Activated T-cell treated with anti-CD3 and anti-CD28 coated beads for 24 hours (primary cell): ENCODE results near the gene MTO1.
"Not testable (repeated sequence)": the region's sequence is repeated elsewhere in the genome, so short reads cannot be mapped to it uniquely, and the experiment has no call there.

Source experiments
- DNase-seq: peaks from one replicate; pipeline ENCODE4 v3.0.0-alpha.2; 2020; ENCODE audit warnings: low read depth

Gene MTO1, protein sequence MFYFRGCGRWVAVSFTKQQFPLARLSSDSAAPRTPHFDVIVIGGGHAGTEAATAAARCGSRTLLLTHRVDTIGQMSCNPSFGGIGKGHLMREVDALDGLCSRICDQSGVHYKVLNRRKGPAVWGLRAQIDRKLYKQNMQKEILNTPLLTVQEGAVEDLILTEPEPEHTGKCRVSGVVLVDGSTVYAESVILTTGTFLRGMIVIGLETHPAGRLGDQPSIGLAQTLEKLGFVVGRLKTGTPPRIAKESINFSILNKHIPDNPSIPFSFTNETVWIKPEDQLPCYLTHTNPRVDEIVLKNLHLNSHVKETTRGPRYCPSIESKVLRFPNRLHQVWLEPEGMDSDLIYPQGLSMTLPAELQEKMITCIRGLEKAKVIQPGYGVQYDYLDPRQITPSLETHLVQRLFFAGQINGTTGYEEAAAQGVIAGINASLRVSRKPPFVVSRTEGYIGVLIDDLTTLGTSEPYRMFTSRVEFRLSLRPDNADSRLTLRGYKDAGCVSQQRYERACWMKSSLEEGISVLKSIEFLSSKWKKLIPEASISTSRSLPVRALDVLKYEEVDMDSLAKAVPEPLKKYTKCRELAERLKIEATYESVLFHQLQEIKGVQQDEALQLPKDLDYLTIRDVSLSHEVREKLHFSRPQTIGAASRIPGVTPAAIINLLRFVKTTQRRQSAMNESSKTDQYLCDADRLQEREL

DNA sequence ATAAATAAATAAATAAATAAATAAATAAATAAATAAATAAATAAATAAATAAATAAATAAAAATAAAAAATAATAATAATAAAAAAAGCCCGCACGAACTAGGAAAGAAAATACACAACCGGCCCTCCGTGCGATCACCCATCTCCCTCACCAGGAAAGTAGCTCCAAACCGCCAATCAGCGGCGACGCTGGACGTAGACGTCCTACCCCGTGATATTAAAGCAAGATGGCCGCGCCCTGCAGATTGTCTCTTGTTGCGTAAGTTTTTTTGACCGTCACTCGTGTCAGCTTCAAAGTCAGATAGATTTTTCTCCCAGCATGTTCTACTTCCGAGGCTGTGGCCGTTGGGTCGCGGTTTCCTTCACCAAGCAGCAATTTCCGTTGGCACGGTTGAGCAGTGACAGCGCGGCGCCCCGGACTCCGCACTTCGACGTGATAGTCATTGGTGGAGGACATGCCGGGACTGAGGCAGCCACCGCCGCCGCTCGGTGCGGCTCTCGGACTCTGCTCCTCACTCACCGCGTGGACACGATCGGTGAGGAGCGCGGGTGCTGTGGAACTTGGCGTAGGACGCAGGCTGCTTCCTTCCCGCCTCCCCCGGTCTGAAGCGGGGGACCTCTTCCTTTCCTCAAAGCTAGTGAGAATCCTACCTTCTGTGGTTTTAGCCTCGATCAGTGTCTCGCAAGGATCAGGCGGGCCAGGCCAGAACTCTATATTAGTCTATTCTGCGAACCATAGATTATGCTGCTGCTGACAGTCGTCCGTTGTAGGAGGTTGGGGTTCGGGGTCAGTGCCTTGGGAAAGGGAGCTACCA is at the start of gene MTO1:
TSS of gene MTO1 (plus strand) at position 201 of the 814 bp plus-strand sequence. CDS start at position 319, 118 bp downstream.
- peak; percentile 77 for DNase-seq

DNA sequence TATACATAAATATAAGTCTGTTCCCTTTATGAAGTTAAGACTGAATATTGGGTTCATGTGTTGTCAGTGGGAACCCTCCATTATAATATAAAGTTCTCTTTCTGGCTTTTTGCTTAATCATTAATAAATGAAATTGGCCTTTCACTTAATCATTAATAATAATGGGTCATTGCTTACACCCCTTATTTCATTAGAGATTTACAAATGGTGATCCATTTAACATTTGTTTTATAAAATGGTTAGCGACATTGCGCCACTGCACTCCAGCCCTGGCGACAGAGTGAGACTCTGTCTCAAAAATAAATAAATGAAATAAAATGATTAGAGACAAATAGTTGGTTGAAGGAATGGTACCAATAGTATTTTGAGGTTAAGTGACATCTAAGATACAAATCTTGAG is 48.4 kb upstream of the MTO1 start:
- DNase-seq = no peak

DNA sequence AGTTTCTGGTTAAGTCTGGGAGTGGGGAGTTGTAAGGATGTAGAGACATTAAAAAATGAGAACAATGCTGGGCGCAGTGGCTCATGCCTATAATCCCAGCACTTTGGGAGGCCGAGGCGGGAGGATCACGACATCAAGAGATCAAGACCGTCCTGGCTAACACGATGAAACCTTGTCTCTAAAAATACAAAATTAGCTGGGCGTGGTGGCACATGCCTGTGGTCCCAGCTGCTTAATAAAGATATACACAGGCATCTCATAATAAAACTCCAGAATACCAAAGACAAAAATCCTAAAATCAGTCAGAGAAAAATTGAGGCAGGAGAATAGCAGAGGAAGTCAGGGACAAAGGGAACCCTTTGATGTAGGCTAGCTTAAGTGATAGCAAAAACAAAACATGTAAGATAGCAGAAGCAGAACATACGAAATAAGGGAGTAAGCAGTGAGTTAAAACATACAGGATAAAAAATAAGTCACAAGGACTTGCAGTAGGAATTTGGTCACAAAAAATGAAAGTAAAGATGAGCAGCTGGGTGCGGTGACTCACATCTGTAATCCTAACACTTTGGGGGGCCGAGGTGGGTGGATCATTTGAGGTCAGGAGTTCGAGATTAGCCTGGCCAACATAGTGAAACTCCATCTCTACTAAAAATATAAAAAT is 43.3 kb upstream of the MTO1 start:
- DNase-seq = no peak

DNA sequence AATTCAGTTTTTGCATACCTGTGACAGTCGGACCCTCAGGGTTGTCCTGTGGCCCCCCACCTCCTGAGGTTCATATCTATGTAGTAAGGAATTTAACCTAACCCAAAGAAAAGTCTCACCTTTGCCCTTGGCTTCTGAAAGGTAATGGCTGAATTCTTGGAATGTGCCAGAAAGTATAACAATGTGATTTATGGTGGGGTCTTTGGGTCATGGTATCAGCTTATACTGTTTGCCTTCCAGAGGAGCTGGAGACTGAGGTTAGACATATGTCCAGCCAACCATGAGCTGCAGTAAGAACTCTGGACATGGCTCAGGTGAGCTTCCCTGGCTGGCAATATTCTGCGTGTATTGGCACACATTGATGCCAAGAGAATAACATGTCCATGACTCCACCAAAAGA is 40.0 kb upstream of the MTO1 start:
- DNase-seq = no peak

DNA sequence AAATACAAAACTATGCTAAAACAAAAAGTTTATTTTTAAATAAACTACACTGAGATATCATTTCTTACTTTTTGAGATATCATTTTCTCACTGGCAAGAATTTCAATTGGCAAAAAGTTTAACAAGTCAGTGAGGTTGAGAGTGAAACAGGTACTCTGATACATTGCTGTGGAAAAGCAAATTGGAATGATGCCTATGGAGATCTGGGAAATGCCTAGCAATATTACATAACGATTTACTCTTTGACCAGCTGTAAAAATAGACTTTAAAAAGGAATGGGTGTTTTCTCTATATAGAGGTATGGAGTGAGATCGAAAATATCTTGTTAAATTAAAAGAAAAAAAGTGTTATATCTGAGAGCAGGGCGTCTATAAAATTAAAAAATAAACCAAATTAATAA is 26.3 kb upstream of the MTO1 start:
- no peak for DNase-seq

DNA sequence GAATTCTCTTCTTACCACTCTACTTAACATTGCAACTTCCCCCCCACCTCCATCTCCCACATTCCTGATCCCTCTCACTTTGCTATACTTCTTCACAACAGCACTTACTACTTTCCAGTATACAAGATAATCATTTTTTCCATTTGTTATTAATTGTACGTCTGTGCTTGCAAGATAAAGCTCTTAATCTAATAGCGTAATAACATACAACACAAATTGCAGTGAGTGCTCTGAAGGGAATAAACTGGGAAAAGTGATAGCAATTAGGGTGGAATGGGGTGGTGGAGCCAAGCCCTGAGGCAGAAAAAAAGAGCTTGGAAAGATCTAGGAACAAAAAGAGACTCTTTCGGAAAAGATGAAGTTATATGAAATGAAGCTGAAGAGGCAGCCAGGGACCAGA is 18.0 kb upstream of the MTO1 start:
- no peak for DNase-seq

DNA sequence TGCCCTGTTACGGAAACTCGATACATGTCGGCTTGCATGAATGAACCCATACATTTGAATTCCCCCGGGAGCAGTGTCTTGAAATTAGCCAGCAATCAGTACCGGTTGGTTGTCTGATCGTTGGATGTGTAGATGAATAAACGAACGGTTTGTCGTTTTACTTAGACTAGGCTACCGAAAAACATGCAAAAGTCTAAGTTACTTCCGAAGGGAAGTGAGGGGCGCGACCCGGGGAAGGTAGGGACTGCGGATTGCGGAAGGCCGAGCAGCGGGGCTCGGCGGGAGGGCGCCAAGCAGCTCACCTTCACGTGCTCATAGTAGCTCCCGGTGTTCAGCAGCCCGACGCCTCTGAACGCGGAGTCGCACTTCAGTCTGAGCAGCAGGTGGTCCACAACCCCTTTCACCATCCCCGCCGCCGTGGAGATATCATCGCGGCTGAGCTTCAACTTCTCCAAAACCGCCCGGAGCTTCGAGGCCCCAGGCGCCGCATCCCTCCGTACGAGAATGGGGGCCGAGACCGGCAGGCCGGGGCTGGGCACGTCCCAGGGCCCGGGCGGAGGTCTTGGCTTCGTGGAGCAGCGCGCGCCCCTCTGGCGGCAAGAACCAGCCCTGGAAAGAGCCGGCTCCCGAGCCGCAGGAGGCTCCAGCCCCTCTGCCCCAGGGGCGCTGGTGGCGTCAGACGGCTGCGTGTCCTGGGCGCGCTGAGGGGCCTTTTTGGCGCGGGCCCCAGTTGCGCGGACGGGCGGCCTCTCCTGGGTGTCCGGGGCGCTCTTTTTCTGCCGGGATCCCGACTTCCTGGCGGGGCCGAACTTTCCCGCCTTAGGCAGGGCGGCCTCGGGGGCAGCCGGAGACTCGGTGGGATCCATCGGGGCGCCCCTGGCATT is 10.1 kb upstream of the MTO1 start:
- peak; percentile 39 for DNase-seq

DNA sequence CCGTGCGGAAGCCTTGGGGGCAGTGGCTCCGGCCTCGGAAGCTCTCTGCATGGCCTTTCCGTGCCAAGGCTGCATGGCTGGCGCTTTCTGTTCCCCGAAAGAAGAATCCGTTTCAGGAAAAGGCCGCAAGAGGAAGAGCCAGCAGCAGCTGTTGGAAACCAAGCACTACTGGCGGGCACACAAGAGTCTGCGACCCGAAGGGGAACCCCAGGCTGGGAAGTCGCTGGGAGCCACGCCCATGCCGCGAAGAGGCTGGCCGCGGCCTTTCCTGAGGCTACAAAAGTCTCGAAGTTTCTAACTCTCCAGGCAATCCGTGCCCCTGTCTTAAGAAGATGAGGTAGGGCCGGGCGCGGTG is 9.5 kb upstream of the MTO1 start, which contains the start of gene CGAS:
TSS of gene CGAS (minus strand) at position 191 of the 355 bp plus-strand sequence. CDS start at position 75, 116 bp downstream.
- DNase-seq = peak; percentile 71

DNA sequence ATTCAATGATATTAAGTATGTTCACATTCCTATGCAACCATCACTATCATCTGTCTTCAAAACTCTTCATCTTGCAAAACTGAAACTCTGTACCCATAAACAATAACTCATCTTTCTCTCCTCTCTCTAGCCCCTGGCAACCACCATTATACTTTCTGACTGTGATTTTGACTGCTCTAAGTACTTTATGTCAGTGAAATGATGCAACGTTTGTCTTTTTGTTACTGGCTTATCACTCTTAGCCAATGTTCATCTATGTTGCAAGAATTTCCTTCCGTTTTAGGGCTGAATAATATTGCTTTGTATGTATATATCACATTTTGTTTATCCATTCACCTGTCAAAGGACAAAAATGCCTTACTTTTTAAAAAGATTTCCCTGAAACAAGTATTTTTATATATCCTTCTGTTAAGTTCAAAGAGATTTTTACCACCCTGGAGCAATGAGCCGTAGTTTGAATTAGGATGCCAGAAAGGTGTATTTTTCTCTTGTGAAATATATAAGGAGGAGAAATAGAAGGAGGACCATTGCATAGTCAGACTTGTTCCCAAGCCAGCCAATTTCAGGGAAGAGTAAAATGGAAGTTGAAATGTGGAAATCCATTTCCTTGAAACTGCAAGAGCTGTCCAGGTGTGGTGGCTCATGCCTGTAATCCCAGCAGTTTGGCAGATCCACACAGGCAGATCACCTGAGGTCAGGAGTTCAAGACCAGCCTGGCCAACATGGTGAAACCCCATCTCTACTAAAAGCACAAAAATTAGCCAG is 5.5 kb upstream of the MTO1 start:
- no peak for DNase-seq

DNA sequence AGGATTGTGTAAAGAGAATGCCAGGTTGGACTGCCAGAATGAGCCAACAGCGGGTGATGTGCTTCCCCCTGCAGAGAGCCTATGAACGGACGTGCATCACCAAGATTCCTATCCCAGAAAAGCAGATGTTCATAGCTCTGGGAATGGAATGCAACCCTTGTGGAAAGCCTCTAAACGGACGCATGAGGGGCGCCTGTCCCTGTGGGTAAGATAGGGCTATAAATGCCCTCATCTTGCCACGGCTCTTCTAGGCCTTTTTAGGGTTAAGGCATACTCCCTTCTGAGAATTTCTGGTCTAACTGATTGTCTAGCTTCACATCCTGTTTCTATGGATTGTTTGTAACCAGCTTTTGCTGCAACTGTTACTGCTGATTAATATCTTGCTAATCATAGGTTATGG is 2.1 kb upstream of the MTO1 start:
- not testable (repeated sequence) for DNase-seq

DNA sequence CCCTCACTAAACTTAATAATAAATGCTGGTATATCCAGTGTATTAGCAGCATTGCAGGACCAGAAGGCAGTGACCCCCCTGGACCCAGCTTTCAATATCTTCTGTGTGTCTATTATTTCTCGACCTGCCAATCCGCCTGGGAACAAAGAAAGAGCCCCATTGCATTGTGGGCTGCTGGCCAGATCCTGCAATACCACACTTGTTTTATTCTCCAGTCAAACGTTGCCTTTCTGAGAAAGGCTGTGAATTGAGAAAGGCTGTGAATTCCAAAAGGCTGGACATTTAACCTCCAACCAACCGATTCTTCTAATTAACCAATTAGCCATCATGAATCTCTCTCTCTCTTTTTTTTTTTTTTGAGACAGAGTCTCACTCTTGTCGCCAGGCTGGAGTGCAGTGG is 1.5 kb upstream of the MTO1 start:
- no peak for DNase-seq

DNA sequence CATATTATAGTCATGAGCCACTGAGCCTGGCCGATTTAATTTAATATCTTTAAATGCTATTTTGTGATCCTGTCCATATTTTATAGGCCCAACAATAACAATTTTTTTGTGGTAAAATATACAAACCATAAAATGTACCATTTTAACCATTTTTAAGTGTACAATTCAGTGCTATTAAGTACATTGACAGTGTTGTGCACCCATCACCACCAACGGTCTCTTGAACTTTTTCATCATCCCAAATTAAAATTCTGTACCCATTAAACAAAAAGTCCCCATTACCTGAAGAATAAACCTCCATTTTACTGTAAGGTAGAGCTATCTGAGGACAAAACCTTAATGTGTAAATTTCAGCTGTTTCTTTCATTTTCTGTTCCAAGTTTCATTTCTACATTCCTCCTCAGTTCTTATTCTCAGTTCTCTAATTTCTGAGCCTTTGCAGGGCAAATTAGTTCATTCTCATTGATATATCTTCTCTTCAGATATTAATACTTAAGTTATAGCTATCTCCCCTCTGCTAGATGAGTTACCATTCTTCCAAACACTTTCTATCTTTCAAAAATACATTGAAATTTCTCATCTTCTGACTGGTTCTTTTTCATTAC is 10.3 kb downstream of the MTO1 start:
- DNase-seq = no peak

DNA sequence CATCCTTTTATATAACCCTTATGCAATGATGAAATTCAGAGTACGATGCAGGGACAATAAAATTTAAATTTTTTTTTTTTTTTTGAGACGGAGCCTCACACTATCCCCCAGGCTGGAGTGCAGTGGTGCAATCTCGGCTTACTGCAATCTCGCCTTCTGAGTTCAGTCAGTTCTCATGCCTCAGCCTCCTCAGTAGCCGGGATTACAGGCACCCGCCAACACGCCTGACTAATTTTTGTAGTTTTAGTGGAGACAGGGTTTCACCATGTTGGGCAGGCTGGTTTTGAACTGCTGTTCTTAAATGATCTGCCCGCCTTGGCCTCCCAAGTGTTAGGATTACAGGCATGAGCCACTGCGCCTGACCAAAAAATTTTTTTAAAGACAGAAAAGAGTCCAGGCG is 15.2 kb downstream of the MTO1 start:
- no peak for DNase-seq

DNA sequence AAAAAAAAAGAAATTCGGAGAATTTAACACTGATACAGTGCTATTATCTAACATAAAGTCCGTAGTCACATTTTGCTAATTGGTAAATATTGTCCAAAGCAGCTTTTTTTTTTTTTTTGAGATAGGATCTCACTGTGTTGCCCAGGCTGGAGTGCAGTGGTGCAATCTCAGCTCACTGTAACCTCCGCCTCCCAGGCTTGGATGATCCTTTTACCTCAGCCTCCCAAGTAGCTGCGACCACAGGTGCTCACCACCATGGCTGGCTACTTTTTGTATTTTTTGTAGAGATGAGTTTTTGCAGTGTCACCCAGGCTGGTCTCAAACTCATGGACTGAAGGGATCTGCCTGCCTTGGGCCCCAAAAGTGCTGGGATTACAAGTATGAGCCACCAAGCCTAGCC is 15.9 kb downstream of the MTO1 start:
- no peak for DNase-seq

DNA sequence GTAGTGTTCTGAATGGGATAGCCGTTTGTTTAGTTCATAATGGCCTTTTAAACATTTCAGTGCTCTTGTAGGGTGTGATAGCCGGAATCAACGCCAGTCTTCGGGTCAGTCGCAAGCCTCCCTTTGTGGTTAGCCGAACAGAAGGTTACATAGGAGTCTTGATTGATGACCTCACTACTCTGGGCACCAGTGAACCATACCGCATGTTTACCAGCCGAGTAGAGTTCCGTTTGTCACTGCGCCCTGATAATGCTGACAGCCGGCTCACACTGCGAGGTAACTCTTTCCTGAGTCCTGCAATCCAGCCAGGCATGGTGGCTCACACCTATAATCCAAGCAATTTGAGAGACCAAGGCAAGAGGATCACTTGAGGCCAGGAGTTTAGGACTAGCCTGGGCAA is 20.4 kb downstream of the MTO1 start:
- DNase-seq = no peak

DNA sequence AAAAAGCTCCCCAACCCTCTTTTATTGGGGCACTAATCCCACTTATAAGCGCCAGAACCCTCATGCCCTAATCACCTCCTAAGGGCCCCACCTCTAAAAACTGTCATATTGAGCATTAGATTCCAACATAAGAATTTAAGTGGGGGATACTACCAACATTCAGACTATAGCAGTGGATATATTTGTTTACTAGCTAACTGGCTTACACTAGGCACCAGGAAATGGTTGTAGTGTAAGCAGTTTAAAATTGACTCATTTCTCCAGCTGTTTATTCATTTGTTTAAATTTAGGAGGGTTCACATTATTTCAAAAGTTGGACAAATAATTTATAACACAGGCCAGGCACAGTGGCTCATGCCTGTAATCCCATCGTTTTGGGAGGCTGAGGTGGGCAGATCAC is 22.9 kb downstream of the MTO1 start:
- DNase-seq = no peak

DNA sequence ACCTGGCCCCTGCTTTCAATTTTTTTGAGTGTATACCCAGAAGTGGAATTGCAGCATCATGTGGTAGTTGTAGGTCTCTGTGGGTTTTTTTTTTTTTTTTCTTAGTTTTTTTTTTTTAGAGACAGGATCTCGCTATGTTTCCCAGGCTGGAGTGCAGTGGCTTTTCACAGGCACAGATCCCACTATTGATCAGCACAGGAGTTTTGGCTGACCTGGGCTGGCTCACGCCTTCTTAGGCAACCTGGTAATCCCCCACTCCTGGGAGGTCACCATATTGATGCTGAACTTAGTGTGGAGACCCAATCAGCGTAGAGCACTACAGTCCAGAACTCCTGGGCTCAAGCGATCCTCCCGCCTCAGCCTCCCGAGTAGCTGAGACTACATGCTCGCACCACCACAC is 25.9 kb downstream of the MTO1 start:
- no peak for DNase-seq

DNA sequence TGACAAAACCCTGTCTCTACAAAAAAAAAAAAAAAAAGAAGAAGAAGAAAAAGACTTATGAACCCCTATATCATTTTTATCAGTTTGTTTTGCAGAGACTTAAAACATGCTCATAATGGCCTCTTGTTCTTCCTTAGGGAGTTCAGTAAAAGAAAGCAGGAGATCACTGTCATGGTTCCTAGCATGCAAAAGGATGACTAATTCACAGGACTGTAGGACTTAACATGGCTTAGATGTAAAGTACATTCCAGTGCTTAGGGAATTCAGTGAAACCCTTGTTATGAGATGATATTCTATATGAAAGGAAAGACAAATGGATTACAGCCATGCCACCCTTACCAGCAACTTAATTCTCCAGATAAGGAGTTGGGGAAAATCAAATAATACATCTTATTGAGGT is 29.8 kb downstream of the MTO1 start:
- no peak for DNase-seq

DNA sequence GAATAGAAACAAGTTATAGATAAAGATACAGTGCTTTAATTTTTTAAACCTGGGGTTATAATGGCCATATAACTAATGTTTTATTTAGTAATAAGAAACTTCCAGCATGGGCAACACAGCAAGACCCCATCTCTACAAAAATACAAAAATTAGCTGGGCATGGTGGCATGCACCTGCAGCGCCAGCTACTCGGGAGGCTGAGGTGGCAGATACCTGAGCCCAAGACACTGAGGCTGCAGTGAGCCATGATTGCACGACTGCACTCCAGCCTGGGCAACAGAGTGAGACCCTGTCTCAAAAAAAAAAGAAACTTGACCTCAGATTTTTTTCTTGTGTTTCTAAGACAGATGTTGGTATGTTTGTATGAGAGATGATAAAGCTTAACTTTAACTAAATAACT is 36.4 kb downstream of the MTO1 start:
- DNase-seq = no peak
